HepG2 (cell line): ENCODE data around the gene FAM43A. TPM values are rescaled to one million over a fixed set of nuclear protein-coding genes. Genes with fewer than 3 reads are reported as not detected.
A peak's percentile ranks its signal among the peaks of the same experiment; 100 is the strongest.

Experiments used
- ATAC-seq: fragments of 200-7000 bp; cut with Tn5 transposase; 3 replicates; pipeline ENCODE4 v1.9.1; 2020; ENCODE audit warnings: mild to moderate bottlenecking, moderate library complexity
- BruUV-seq: library from RNA; stranded (reverse); fragments of 400-500 nt; replicated peaks from 2 replicates; lab custom pipeline; 2021; lab: Mats Ljungman, UMichigan
- CTCF ChIA-PET: fragments of 300-600 bp; formaldehyde crosslinking; extraction: SDS; loops from one replicate; lab custom pipeline; 2021; ENCODE audit warnings: low total read pairs, inconsistent platforms, low intra/inter-chr PET ratio; lab: Yijun Ruan, JAX
- POLR2A ChIA-PET: fragments of 350-600 bp; sonication (Branson Sonifier 250); formaldehyde crosslinking; loops from one replicate; lab custom pipeline; 2020; ENCODE audit warnings: antibody characterized with exemption, inconsistent platforms; lab: Yijun Ruan, JAX
- DNase-seq: peaks from one replicate; pipeline ENCODE4 v3.0.0-alpha.2; 2015; ENCODE audit warnings: low spot score
- FAIRE-seq: peaks from 3 replicates; lab custom pipeline; 2011; peaks lifted over from hg19 to GRCh38; lab: Jason Lieb, UNC
- H2AFZ ChIP-seq: one replicate; pipeline ENCODE4 v1.6.1; 2011; ENCODE audit warnings: low read length, inconsistent platforms
- H3K27ac ChIP-seq: fragments of 300-600 bp; 3 replicates; pipeline ENCODE4 v1.8.0; 2011; ENCODE audit warnings: mixed run types, mild to moderate bottlenecking, mixed read lengths, low read length, inconsistent platforms; ENCODE audit not compliant: insufficient read depth; ENCODE audit errors: extremely low read length
- H3K27me3 ChIP-seq, 2 experiments: fragments of 200-600 bp in 1 of 2; 2 replicates in 1 of 2; 3 replicates in 1 of 2; pipeline versions ENCODE4 v1.6.0 to v1.8.0; 2011; ENCODE audit warnings: low read length in 2 of 2, mild to moderate bottlenecking in 2 of 2, moderate library complexity in 2 of 2, inconsistent platforms in 1 of 2; ENCODE audit not compliant: insufficient read depth in 2 of 2, control insufficient read depth in 1 of 2
- H3K36me3 ChIP-seq, 2 experiments: fragments of 200-600 bp in 1 of 2; replicated peaks in 1 of 2; 2 replicates in 1 of 2; 3 replicates in 1 of 2; pipeline versions ENCODE4 v1.5.1 to v1.8.0; 2011; ENCODE audit warnings: low read length in 2 of 2, inconsistent platforms in 1 of 2; ENCODE audit not compliant: insufficient read depth in 2 of 2, control insufficient read depth in 1 of 2
- H3K4me1 ChIP-seq: 2 replicates; pipeline ENCODE4 v1.5.1; 2012; ENCODE audit warnings: low read length, inconsistent platforms; ENCODE audit not compliant: insufficient read depth
- H3K4me2 ChIP-seq: 2 replicates; pipeline ENCODE4 v1.6.0; 2011; ENCODE audit warnings: low read depth, low read length, inconsistent platforms
- H3K4me3 ChIP-seq, 3 experiments: fragments of 200-600 bp in 1 of 3; sonication (generic), shearing (Covaris generic) in 1 of 3; replicated peaks in 1 of 3; 2 replicates each; pipeline ENCODE4 v1.5.1; 2011 to 2016; ENCODE audit warnings: low read length in 3 of 3, inconsistent platforms in 2 of 3, low read depth in 2 of 3, mild to moderate bottlenecking in 2 of 3, control low read depth in 1 of 3, mixed read lengths in 1 of 3; ENCODE audit not compliant: insufficient read depth in 1 of 3
- H3K79me2 ChIP-seq: one replicate; pipeline ENCODE4 v1.6.1; 2011; ENCODE audit warnings: low read length, inconsistent platforms; ENCODE audit not compliant: insufficient read depth
- H3K9ac ChIP-seq: 2 replicates; pipeline ENCODE4 v1.6.0; 2011; ENCODE audit warnings: mild to moderate bottlenecking, low read depth, low read length, inconsistent platforms; ENCODE audit not compliant: insufficient read depth
- H3K9me3 ChIP-seq: 2 replicates; pipeline ENCODE4 v1.5.1; 2012; ENCODE audit warnings: mild to moderate bottlenecking, low read length
- H4K20me1 ChIP-seq: 2 replicates; pipeline ENCODE4 v1.6.0; 2011; ENCODE audit warnings: inconsistent platforms, mild to moderate bottlenecking, low read length, moderate library complexity; ENCODE audit not compliant: insufficient read depth
- DMTF1 ChIP-seq: sonication (generic); formaldehyde crosslinking; IDR thresholded peaks from 2 replicates; pipeline ENCODE4 v1.4.0; 2020; ENCODE audit warnings: mild to moderate bottlenecking, missing genetic modification reagents
- GZF1 ChIP-seq: sonication (generic); formaldehyde crosslinking; IDR thresholded peaks from 2 replicates; pipeline ENCODE4 v1.5.1; 2020; ENCODE audit warnings: mild to moderate bottlenecking, missing genetic modification reagents
- KDM1A ChIP-seq: IDR thresholded peaks from 2 replicates; pipeline ENCODE4 v1.6.1; 2016; ENCODE audit warnings: missing compliant biosample characterization
- MLXIP ChIP-seq: sonication (generic); formaldehyde crosslinking; IDR thresholded peaks from 2 replicates; pipeline ENCODE4 v1.9.0; 2021; ENCODE audit warnings: missing genetic modification reagents, borderline replicate concordance
- SPEN ChIP-seq: sonication (generic); formaldehyde crosslinking; IDR thresholded peaks from 2 replicates; pipeline ENCODE4 v1.5.1; 2020; ENCODE audit warnings: low read depth, mild to moderate bottlenecking, missing genetic modification reagents
- SRF ChIP-seq: IDR thresholded peaks from 2 replicates; pipeline ENCODE4 v1.6.1; 2011; ENCODE audit warnings: mild to moderate bottlenecking, low read depth, low read length, moderate library complexity
- SRSF9 ChIP-seq: fragments of 200-400 bp; formaldehyde crosslinking; IDR thresholded peaks from 2 replicates; pipeline ENCODE4 v1.6.1; 2018; ENCODE audit warnings: borderline replicate concordance, mild to moderate bottlenecking, low read depth, low read length; ENCODE audit not compliant: insufficient read depth, poor library complexity, severe bottlenecking
- TSC22D2 ChIP-seq: sonication (generic); formaldehyde crosslinking; IDR thresholded peaks from 2 replicates; pipeline ENCODE4 v1.5.1; 2020; ENCODE audit warnings: missing genetic modification reagents, mild to moderate bottlenecking, borderline replicate concordance
- ZBTB10 ChIP-seq: sonication (generic); formaldehyde crosslinking; IDR thresholded peaks from 2 replicates; pipeline ENCODE4 v1.4.0; 2020; ENCODE audit warnings: missing genetic modification reagents, borderline replicate concordance
- ZNF280B ChIP-seq: sonication (generic); formaldehyde crosslinking; IDR thresholded peaks from 2 replicates; pipeline ENCODE4 v1.5.0; 2020; ENCODE audit warnings: missing genetic modification reagents, mild to moderate bottlenecking, borderline replicate concordance
- ZNF44 ChIP-seq: sonication (generic); formaldehyde crosslinking; IDR thresholded peaks from 2 replicates; pipeline ENCODE4 v1.5.1; 2020; ENCODE audit warnings: mild to moderate bottlenecking, missing genetic modification reagents
- WGBS: methylation state at CpG from one replicate; pipeline ENCODE4 v1.1.6; 2017; ENCODE audit warnings: low lambda C conversion rate; 5-methylcytosine and 5-hydroxymethylcytosine counted together
- in situ Hi-C: cut with HindIII; loops from 2 replicates; pipeline ENCODE4 v1.10.0; 2017; ENCODE audit warnings: low pct_unique_long_range_greater_than_20kb; ENCODE audit not compliant: extremely low pct_ligation_motif_present
- intact Hi-C: fragments of 100-400 bp; cut with micrococcal nuclease; formaldehyde crosslinking; loops from one replicate; pipeline ENCODE4 v1.10.0; 2022; ENCODE audit not compliant: unreplicated experiment
- polyA plus RNA-seq, 8 experiments: library from polyadenylated mRNA; depleted of rRNA in 3 of 8; stranded (reverse) in 7 of 8; unstranded in 1 of 8; fragments of >200 nt; fragmentation: Illumina TruSeq in 4 of 8; extraction: Trizol in 4 of 8; gene quantifications; 2 replicates each; pipeline versions ENCODE4 v1.2.1 to v1.2.3, GENCODE V29; 2011 to 2016; ENCODE audit warnings: low read depth in 4 of 8, missing spikeins in 1 of 8, mixed read lengths in 1 of 8; ENCODE audit not compliant: insufficient read depth in 1 of 8
- total RNA-seq, 5 experiments: library from RNA; depleted of rRNA; stranded (reverse); fragments of >200 nt; fragmentation: Illumina TruSeq; extraction: Trizol; gene quantifications; 2 replicates each; pipeline ENCODE4 v1.2.3, GENCODE V29; 2016; ENCODE audit warnings: low read depth in 1 of 5

Gene FAM43A
- total and polyA plus RNA-seq, 2 of the 13 experiments (the other 11 are each of a cell fraction or from before 2014, with no cell fraction given), result 0.91 to 1.8 TPM

- no peak for TF ChIP-seq DMTF1 (CRISPR knock-in tag)
Observed at GRCh38 chr3:194725346-194725745, 39.7 kb downstream of the FAM43A start (continued).

- peak overlapping the region; percentile 14; the same call in 1 of the 2 replicates for H3K4me2 ChIP-seq
- no peak for TF ChIP-seq ZBTB10 (CRISPR knock-in tag)
- no peak for TF ChIP-seq MLXIP
- TF ChIP-seq GZF1 (CRISPR knock-in tag), result no peak
- TF ChIP-seq ZNF44 (CRISPR knock-in tag), result no peak
- TF ChIP-seq SRSF9, result no peak
- TF ChIP-seq SRF, result no peak
- no peak for TF ChIP-seq ZNF280B (CRISPR knock-in tag)
- TF ChIP-seq SPEN (CRISPR knock-in tag), result no peak
- TF ChIP-seq KDM1A (CRISPR knock-in tag), result no peak
- no peak for TF ChIP-seq TSC22D2 (CRISPR knock-in tag)
Observed at GRCh38 chr3:194727435-194728128, 41.9 kb downstream of the FAM43A start.

More at GRCh38 chr3:194727435-194728128, 41.9 kb downstream of the FAM43A start:
- WGBS, result 37% methylated on average over 7 of the region's 11 CpGs
- peaks cover 76% of the 10 kb centered on the region for H3K4me1 ChIP-seq
- in situ Hi-C loops, result no loop called here
- H3K9me3 ChIP-seq, result no peaks in the 10 kb centered on the region
- FAIRE-seq (no peak), ATAC-seq (no peak), DNase-seq (no peak)
- H4K20me1 ChIP-seq, result no peaks in the 10 kb centered on the region
- no peak overlapping the region for H3K9ac ChIP-seq
- CTCF ChIA-PET, result no interaction called here
- POLR2A ChIA-PET, result interaction anchor here (0.8 kb wide), 1 partner anchor 55 kb away, joined by 3 read pairs; the partner anchor contains the start of gene LSG1
- intact Hi-C loops, result loop anchor here (1.0 kb wide), 1 partner anchor 22 kb away; no protein-coding TSS in a partner anchor
- no peak overlapping the region for H3K4me3 ChIP-seq
- H3K27ac ChIP-seq, result no peak overlapping the region
- H3K79me2 ChIP-seq, result no peaks in the 10 kb centered on the region
- BruUV-seq, result no TSS peak
- no peaks in the 10 kb centered on the region for H3K36me3 ChIP-seq
- peaks cover 1 to 19% of the 10 kb centered on the region in 2 experiments; a peak in 4 of 5 replicates for H3K27me3 ChIP-seq
- H2AFZ ChIP-seq, result no peak overlapping the region
